Central memory CD8-positive, alpha-beta T cell (primary cell): ENCODE measurements around the gene HYPK.
"Not testable (repeated sequence)": the region's sequence is repeated elsewhere in the genome, so short reads cannot be mapped to it uniquely, and the experiment has no call there.

ENCODE experiments used
- ATAC-seq: fragments of 150-1000 bp; cut with Tn5 transposase; replicated peaks from 2 replicates; pipeline ENCODE4 v1.10.0; 2022; ENCODE audit warnings: mild to moderate bottlenecking, moderate FRiP score, moderate number of reproducible peaks; ENCODE audit not compliant: poor library complexity, severe bottlenecking; ENCODE audit errors: extremely low read depth
- DNase-seq, 2 donors: peaks; one replicate each; pipeline ENCODE4 v3.0.0; 2021; ENCODE audit warnings: low spot score in 2 of 2
- H3K27ac Mint-ChIP-seq: one replicate; pipeline ENCODE4 v1.8.0; 2022; ENCODE audit warnings: low read depth, mild to moderate bottlenecking, moderate library complexity, mixed read lengths
- H3K27me3 Mint-ChIP-seq: one replicate; pipeline ENCODE4 v1.8.0; 2022; ENCODE audit warnings: mixed read lengths
- H3K36me3 Mint-ChIP-seq: one replicate; pipeline ENCODE4 v1.8.0; 2022; ENCODE audit warnings: mild to moderate bottlenecking, moderate library complexity, mixed read lengths; ENCODE audit not compliant: insufficient read depth
- H3K4me1 Mint-ChIP-seq: one replicate; pipeline ENCODE4 v1.8.0; 2022; ENCODE audit warnings: mixed read lengths
- H3K4me3 Mint-ChIP-seq: one replicate; pipeline ENCODE4 v1.8.0; 2022; ENCODE audit warnings: mild to moderate bottlenecking, moderate library complexity, mixed read lengths
- H3K9me3 Mint-ChIP-seq: one replicate; pipeline ENCODE4 v1.8.0; 2022; ENCODE audit warnings: mixed read lengths

Gene HYPK

GRCh38 chr15:43802676-43803075 is 2.3 kb downstream of the HYPK start:
- H3K9me3 Mint-ChIP-seq, H3K4me3 Mint-ChIP-seq, H3K27ac Mint-ChIP-seq, ATAC-seq, H3K27me3 Mint-ChIP-seq, DNase-seq: not testable (repeated sequence)
- peaks cover 64% of the 10 kb centered on the region for H3K36me3 Mint-ChIP-seq
- H3K4me1 Mint-ChIP-seq = peaks cover 24% of the 10 kb centered on the region

- no peaks in the 10 kb centered on the region for H3K27me3 Mint-ChIP-seq
- ATAC-seq (no peak), DNase-seq (no peak)
- peaks cover 81% of the 10 kb centered on the region for H3K36me3 Mint-ChIP-seq
- H3K4me1 Mint-ChIP-seq = peaks cover 6% of the 10 kb centered on the region
- no peak overlapping the region for H3K4me3 Mint-ChIP-seq
- H3K9me3 Mint-ChIP-seq = no peaks in the 10 kb centered on the region
- no peak overlapping the region for H3K27ac Mint-ChIP-seq
These were observed 8.1 kb downstream of the HYPK start for GRCh38 chr15:43808435-43808950.

GRCh38 chr15:43808960-43809678 is 8.7 kb downstream of the HYPK start:
- H3K4me1 Mint-ChIP-seq = peaks cover 6% of the 10 kb centered on the region
- H3K27me3 Mint-ChIP-seq = no peaks in the 10 kb centered on the region
- H3K4me3 Mint-ChIP-seq = no peak overlapping the region
- H3K27ac Mint-ChIP-seq = peak overlapping the region; percentile 64
- no peaks in the 10 kb centered on the region for H3K9me3 Mint-ChIP-seq
- ATAC-seq (no peak), DNase-seq (no peak)
- peaks cover 83% of the 10 kb centered on the region for H3K36me3 Mint-ChIP-seq

GRCh38 chr15:43815064-43815463 is 14.7 kb downstream of the HYPK start:
- not testable (repeated sequence) for DNase-seq, ATAC-seq, H3K9me3 Mint-ChIP-seq, H3K27ac Mint-ChIP-seq, H3K4me3 Mint-ChIP-seq, H3K27me3 Mint-ChIP-seq
- H3K4me1 Mint-ChIP-seq = peaks cover 19% of the 10 kb centered on the region
- peaks cover 74% of the 10 kb centered on the region for H3K36me3 Mint-ChIP-seq

- Mint-ChIP-seq H3K27me3 (no peaks in the 10 kb centered on the region), H3K36me3 (peaks cover 26% of the 10 kb centered on the region), H3K9me3 (no peaks in the 10 kb centered on the region), H3K4me1 (peaks cover 30% of the 10 kb centered on the region), H3K27ac (peak overlapping the region; percentile 69), H3K4me3 (peak overlapping the region; percentile 53)
- ATAC-seq (no peak), DNase-seq (no peak)
These were observed 21.1 kb downstream of the HYPK start for GRCh38 chr15:43821505-43821904.

- Mint-ChIP-seq H3K9me3 (no peaks in the 10 kb centered on the region), H3K4me3 (peak within 1 kb of the TSS; percentile 98), H3K27ac (peak within 1 kb of the TSS; percentile 96), H3K36me3 (peaks cover 15% of the 10 kb centered on the region), H3K27me3 (no peaks in the 10 kb centered on the region), H3K4me1 (peaks cover 45% of the 10 kb centered on the region)
- ATAC-seq = peak; percentile 80
- DNase-seq = peak; percentile 66 to 80
These were observed 24.2 kb downstream of the HYPK start, which contains the start of gene MFAP1 for GRCh38 chr15:43824302-43825246. MFAP1 (minus strand) TSS chr15:43824690; CDS start chr15:43824569, 121 bp downstream.

GRCh38 chr15:43825305-43825704 is 24.9 kb downstream of the HYPK start:
- H3K27ac Mint-ChIP-seq, ATAC-seq, DNase-seq, H3K9me3 Mint-ChIP-seq, H3K27me3 Mint-ChIP-seq: not testable (repeated sequence)
- Mint-ChIP-seq H3K36me3 (peaks cover 15% of the 10 kb centered on the region), H3K4me3 (peak overlapping the region; percentile 86), H3K4me1 (peaks cover 51% of the 10 kb centered on the region)

GRCh38 chr15:43826029-43826507 is 25.7 kb downstream of the HYPK start:
- peaks cover 50% of the 10 kb centered on the region for H3K4me1 Mint-ChIP-seq
- H3K27me3 Mint-ChIP-seq = no peaks in the 10 kb centered on the region
- H3K27ac Mint-ChIP-seq = peak overlapping the region; percentile 79
- no peak for DNase-seq
- peaks cover 13% of the 10 kb centered on the region for H3K36me3 Mint-ChIP-seq
- H3K4me3 Mint-ChIP-seq = peak overlapping the region; percentile 86
- no peaks in the 10 kb centered on the region for H3K9me3 Mint-ChIP-seq
- no peak for ATAC-seq

GRCh38 chr15:43826508-43827341 is 26.3 kb downstream of the HYPK start, which contains the start of gene WDR76:
WDR76 (plus strand) TSS chr15:43827002; CDS start chr15:43827033, 31 bp downstream.
- Mint-ChIP-seq H3K27ac (peak within 1 kb of the TSS; percentile 79), H3K36me3 (peaks cover 13% of the 10 kb centered on the region), H3K27me3 (no peaks in the 10 kb centered on the region), H3K4me3 (peak within 1 kb of the TSS; percentile 86), H3K4me1 (peaks cover 48% of the 10 kb centered on the region), H3K9me3 (no peaks in the 10 kb centered on the region)
- ATAC-seq = peak; percentile 47
- DNase-seq = peak; percentile 36 to 40

- Mint-ChIP-seq H3K36me3 (peaks cover 11% of the 10 kb centered on the region), H3K27me3 (no peaks in the 10 kb centered on the region), H3K4me1 (peaks cover 51% of the 10 kb centered on the region), H3K4me3 (peak overlapping the region; percentile 86), H3K27ac (peak overlapping the region; percentile 79), H3K9me3 (no peaks in the 10 kb centered on the region)
- DNase-seq (no peak), ATAC-seq (peak; percentile 43)
These were observed 27.8 kb downstream of the HYPK start for GRCh38 chr15:43828061-43828657.

- H3K27me3 Mint-ChIP-seq, DNase-seq, H3K9me3 Mint-ChIP-seq, ATAC-seq: not testable (repeated sequence)
- peaks cover 11% of the 10 kb centered on the region for H3K36me3 Mint-ChIP-seq
- peaks cover 44% of the 10 kb centered on the region for H3K4me1 Mint-ChIP-seq
- H3K4me3 Mint-ChIP-seq = peak overlapping the region; percentile 9
- H3K27ac Mint-ChIP-seq = peak overlapping the region; percentile 53
These were observed 29.6 kb downstream of the HYPK start for GRCh38 chr15:43829951-43830540.
